ENCODE measurements around the gene TPH1.

TPH1 gene

DNA sequence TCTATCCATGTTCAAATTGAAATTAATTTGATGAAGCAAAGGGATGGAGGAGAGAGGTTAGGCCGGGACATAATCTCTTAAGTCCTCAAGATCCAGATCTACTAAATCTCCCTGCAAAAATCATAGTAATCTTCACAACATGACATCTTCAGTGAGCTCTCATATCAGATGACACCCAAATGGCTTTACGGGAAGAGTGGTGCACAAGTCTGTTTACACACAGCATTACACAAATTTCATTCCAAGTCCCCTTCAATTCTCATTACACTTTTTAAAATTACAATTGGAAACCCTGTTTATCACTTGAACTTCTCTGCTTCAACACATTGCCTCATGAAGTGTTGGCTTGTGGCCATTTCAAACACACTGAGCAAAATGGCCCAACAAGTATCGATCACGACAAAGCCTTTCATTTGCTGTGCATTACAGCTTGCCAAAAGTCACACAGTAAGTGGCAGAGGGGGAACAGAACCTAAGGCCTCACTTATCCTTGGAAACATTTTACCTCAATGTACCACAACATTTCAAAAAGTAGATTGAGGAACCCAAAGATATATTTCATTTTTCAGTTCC lies 17.9 kb upstream of the TPH1 start:
- DNase-seq (ENCODE audit: low read depth) = no peak
- no peak overlapping the region for H3K4me3 ChIP-seq (ENCODE audit: low read depth, low read length)
- TF ChIP-seq, protein P1, sequence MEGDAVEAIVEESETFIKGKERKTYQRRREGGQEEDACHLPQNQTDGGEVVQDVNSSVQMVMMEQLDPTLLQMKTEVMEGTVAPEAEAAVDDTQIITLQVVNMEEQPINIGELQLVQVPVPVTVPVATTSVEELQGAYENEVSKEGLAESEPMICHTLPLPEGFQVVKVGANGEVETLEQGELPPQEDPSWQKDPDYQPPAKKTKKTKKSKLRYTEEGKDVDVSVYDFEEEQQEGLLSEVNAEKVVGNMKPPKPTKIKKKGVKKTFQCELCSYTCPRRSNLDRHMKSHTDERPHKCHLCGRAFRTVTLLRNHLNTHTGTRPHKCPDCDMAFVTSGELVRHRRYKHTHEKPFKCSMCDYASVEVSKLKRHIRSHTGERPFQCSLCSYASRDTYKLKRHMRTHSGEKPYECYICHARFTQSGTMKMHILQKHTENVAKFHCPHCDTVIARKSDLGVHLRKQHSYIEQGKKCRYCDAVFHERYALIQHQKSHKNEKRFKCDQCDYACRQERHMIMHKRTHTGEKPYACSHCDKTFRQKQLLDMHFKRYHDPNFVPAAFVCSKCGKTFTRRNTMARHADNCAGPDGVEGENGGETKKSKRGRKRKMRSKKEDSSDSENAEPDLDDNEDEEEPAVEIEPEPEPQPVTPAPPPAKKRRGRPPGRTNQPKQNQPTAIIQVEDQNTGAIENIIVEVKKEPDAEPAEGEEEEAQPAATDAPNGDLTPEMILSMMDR (conservative IDR thresholded peaks at IDR 0.05; ENCODE audit: low read depth, low read length) = no peak

DNA sequence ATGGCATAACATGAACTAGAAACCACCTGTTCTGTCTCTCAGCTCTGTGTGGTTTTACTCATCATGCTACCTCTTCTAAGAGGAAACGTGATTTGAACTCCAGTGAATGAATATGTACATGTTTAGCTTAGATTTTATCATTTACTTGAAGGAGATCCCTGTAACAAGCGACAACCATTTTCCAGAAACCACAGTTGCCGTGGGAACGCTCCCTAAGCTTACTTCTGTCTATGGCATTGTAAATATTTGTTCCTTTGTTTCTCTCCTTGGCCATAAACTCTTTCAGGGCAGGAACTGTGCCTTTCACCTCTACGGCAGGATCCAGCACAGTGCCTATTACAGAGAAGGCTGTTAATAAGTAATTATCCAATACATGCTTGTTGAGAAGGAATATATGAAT lies 17.1 kb upstream of the TPH1 start:
- DNase-seq (ENCODE audit: low read depth) = no peak
- no peak overlapping the region for H3K4me3 ChIP-seq (ENCODE audit: low read depth, low read length)
- TF ChIP-seq, protein P1 (conservative IDR thresholded peaks at IDR 0.05; ENCODE audit: low read depth, low read length) = no peak

DNA sequence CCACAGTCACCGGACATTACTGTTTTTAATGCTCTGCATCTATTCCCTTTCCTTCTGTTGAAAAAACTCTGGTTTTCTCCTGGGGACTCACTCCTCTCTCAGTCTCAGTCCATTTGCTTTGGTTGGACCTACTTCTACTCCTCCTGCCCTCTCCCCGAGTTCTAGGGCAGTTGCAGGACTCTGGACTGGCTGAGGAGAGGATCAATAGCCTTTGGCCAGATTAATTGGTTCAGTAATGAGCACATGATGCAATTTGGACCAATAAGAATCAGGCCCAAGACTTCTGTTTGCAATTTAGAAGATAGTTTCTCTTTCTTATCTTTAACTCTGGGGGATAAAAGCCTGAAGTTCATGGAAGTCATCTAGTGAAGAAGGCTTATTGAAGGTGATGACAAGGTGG lies 15.3 kb upstream of the TPH1 start:
- H3K4me3 ChIP-seq (ENCODE audit: low read depth, low read length) = no peak overlapping the region
- DNase-seq (ENCODE audit: low read depth) = no peak
- TF ChIP-seq, protein P1 (conservative IDR thresholded peaks at IDR 0.05; ENCODE audit: low read depth, low read length) = no peak

DNA sequence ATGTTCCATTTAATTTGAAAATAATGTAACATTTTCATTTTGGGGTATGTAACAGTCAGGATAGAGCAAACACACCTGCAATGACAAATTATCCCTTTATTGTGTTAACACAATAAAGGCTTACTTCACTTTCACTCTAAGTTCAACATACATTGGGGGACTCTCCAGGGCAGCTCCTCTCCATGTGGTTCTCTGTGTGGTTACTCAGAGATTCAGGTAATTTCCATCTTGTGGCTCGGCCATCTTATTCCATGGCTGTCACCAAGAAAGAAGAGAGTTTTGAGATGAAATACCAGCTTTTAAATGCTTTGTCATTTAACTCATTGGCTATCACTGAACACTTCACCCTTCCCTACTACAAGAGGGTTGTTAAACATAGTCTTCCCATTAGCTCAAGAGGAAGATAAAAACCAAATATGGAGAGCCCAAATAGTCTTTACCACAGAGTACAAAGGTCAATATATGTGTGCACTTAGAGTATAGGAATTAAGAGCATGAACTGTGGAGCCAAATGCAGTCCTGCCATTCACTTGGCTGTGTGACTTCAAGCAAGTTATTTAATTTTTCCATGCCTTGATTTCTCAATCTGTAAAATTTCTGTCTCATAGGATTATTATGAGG lies 10.6 kb upstream of the TPH1 start:
- TF ChIP-seq, protein P1 (conservative IDR thresholded peaks at IDR 0.05; ENCODE audit: low read depth, low read length) = no peak
- H3K4me3 ChIP-seq (ENCODE audit: low read depth, low read length) = no peak overlapping the region
- no peak for DNase-seq (ENCODE audit: low read depth)

DNA sequence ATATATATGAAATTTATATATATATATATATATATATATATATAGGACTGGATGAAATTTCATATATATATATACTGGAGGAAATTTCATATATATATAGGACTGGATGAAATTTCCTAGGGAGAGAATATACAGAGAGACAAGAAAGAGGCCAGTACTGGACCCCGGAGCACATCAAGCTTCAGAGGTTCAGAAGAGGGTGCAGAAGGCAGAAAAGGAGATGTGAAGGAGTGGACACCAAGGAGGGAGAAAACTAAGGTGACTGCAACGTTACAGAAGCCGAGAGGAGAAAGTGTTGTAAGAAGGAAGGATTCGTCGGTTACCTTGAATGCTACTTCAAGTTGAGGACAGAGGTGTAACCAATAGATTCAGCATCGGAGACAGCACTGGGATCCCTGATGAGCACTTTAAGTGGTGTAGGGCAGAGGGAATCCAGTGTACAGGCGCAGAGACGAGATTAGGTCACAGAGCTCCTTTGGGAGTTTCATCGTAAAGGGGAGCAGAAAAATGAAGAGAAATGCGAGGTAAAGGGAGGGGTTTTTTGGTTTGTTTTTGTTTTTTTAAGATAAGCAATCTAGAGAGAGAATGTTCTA lies 8.5 kb upstream of the TPH1 start:
- H3K4me3 ChIP-seq (ENCODE audit: low read depth, low read length) = no peak overlapping the region
- no peak for DNase-seq (ENCODE audit: low read depth)
- TF ChIP-seq, protein P1 (conservative IDR thresholded peaks at IDR 0.05; ENCODE audit: low read depth, low read length) = no peak

DNA sequence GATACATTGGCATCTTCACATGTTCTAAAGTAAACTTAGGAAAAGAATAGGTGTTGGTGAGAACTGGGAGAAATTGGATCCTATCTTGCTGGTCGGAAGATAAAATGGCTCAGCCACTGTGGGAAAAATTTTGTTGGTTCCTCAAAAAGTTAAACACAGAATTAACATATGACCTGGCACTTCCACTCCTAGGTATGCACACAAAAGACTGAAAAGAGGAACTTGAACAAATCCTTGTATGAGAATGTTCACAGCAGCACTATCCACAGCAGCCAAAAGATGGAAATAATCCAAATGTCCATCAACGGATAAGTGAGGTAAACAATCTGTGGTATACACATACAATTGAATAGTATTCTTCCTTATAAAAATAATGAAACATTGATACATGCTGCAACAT lies 4.8 kb upstream of the TPH1 start:
- TF ChIP-seq, protein P1 (conservative IDR thresholded peaks at IDR 0.05; ENCODE audit: low read depth, low read length) = no peak
- H3K4me3 ChIP-seq (ENCODE audit: low read depth, low read length) = no peak overlapping the region
- DNase-seq (ENCODE audit: low read depth) = no peak

DNA sequence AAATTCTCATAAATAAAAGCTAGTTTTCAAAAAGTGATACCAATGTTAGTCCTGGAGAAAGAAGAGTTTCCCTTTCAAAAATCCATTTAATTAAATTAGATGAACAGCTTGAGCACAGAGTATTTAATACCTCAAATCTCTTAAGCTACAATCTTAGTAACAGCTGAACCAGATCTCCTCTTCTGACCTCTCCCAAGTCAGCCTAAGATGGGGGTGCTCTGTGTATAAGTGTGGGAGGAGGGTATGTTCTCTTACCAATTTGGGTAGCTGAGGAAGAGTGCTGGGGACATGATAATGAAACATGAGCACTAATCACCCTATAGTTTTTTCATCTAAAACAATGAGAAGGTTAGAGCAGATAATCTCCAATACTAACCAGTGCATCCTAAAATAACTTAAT lies 9.6 kb downstream of the TPH1 start:
- no peak overlapping the region for H3K4me3 ChIP-seq (ENCODE audit: low read depth, low read length)
- DNase-seq (ENCODE audit: low read depth) = no peak
- TF ChIP-seq, protein P1 (conservative IDR thresholded peaks at IDR 0.05; ENCODE audit: low read depth, low read length) = no peak

All from choroid plexus epithelial cell (primary cell).